Stimulated activated naive CD8-positive, alpha-beta T cell treated with anti-CD3 and anti-CD28 coated beads, Interleukin-15, Interleukin-2, amounts not matched to agents 100 U/mL and 50 U/mL, for 24 hours (primary cell): Measurements from ENCODE around the gene ANAPC5.
"Not testable (repeated sequence)": the region's sequence is repeated elsewhere in the genome, so short reads cannot be mapped to it uniquely, and the experiment has no call there.

Experiments
- ATAC-seq: fragments of 150-1000 bp; cut with Tn5 transposase; one replicate; pipeline ENCODE4 v1.10.0; 2021
- DNase-seq: peaks from one replicate; pipeline ENCODE4 v3.0.0; 2021

Gene ANAPC5

GRCh38 chr12:121284551-121285390 is 67.4 kb downstream of the ANAPC5 start:
- DNase-seq (no peak), ATAC-seq (no peak)

GRCh38 chr12:121283841-121284240 is 68.4 kb downstream of the ANAPC5 start:
- DNase-seq = no peak
- no peak for ATAC-seq

- DNase-seq = no peak
- no peak for ATAC-seq
Measured at GRCh38 chr12:121283388-121283787, 68.8 kb downstream of the ANAPC5 start.

- ATAC-seq, DNase-seq: not testable (repeated sequence)
Measured at GRCh38 chr12:121282910-121283309, 69.3 kb downstream of the ANAPC5 start.

- DNase-seq (no peak), ATAC-seq (no peak)
Measured at GRCh38 chr12:121282072-121282742, 70.0 kb downstream of the ANAPC5 start.

GRCh38 chr12:121281116-121281515 is 71.1 kb downstream of the ANAPC5 start:
- not testable (repeated sequence) for ATAC-seq, DNase-seq

- ATAC-seq, DNase-seq: not testable (repeated sequence)
Measured at GRCh38 chr12:121280531-121280930, 71.7 kb downstream of the ANAPC5 start.

GRCh38 chr12:121279507-121279915 is 72.7 kb downstream of the ANAPC5 start:
- DNase-seq = no peak
- no peak for ATAC-seq

- DNase-seq (no peak), ATAC-seq (no peak)
Measured at GRCh38 chr12:121279071-121279375, 73.2 kb downstream of the ANAPC5 start.

- ATAC-seq = no peak
- no peak for DNase-seq
Measured at GRCh38 chr12:121278169-121279070, 73.8 kb downstream of the ANAPC5 start.

GRCh38 chr12:121277374-121277759 is 74.8 kb downstream of the ANAPC5 start:
- DNase-seq (no peak), ATAC-seq (no peak)

- ATAC-seq (no peak), DNase-seq (no peak)
Measured at GRCh38 chr12:121274036-121274763, 78.0 kb downstream of the ANAPC5 start.

- DNase-seq (no peak), ATAC-seq (no peak)
Measured at GRCh38 chr12:121273364-121273896, 78.8 kb downstream of the ANAPC5 start.

- DNase-seq (no peak), ATAC-seq (no peak)
Measured at GRCh38 chr12:121267822-121268221, 84.4 kb downstream of the ANAPC5 start.

GRCh38 chr12:121264951-121265515 is 87.2 kb downstream of the ANAPC5 start:
- DNase-seq = no peak
- no peak for ATAC-seq

GRCh38 chr12:121264135-121264534 is 88.1 kb downstream of the ANAPC5 start:
- no peak for ATAC-seq
- no peak for DNase-seq

- ATAC-seq = no peak
- DNase-seq = no peak
Measured at GRCh38 chr12:121263206-121263935, 88.8 kb downstream of the ANAPC5 start.

GRCh38 chr12:121261398-121261797 is 90.8 kb downstream of the ANAPC5 start:
- ATAC-seq = no peak
- DNase-seq = no peak

- ATAC-seq (no peak), DNase-seq (no peak)
Measured at GRCh38 chr12:121260091-121260490, 92.1 kb downstream of the ANAPC5 start.

- DNase-seq (no peak), ATAC-seq (no peak)
Measured at GRCh38 chr12:121259074-121259473, 93.1 kb downstream of the ANAPC5 start.
